Fibroblast of the conjunctiva (primary cell): ENCODE measurements around the gene FOXA2.

ENCODE experiments used
- DNase-seq: peaks from one replicate; pipeline ENCODE4 v3.0.0-alpha.2; 2010; ENCODE audit warnings: low read depth

FOXA2 gene

GRCh38 chr20:22583773-22584521 is 425 bp downstream of the FOXA2 start:
- DNase-seq, result no peak

GRCh38 chr20:22582964-22583772 is 1.2 kb downstream of the FOXA2 start:
- no peak for DNase-seq

- DNase-seq, result no peak
These were observed 1.9 kb downstream of the FOXA2 start for GRCh38 chr20:22582386-22582963.

GRCh38 chr20:22581437-22582385 is 2.7 kb downstream of the FOXA2 start:
- no peak for DNase-seq

- DNase-seq, result no peak
These were observed 4.4 kb downstream of the FOXA2 start for GRCh38 chr20:22579711-22580697.

- DNase-seq, result no peak
These were observed 5.3 kb downstream of the FOXA2 start for GRCh38 chr20:22579119-22579427.

GRCh38 chr20:22578221-22579118 is 5.9 kb downstream of the FOXA2 start:
- no peak for DNase-seq

- DNase-seq, result no peak
These were observed 6.7 kb downstream of the FOXA2 start for GRCh38 chr20:22577515-22578220.

GRCh38 chr20:22576733-22577514 is 7.4 kb downstream of the FOXA2 start:
- DNase-seq, result no peak

- DNase-seq, result no peak
These were observed 8.1 kb downstream of the FOXA2 start for GRCh38 chr20:22576273-22576672.

GRCh38 chr20:22575737-22576136 is 8.6 kb downstream of the FOXA2 start:
- no peak for DNase-seq

GRCh38 chr20:22575087-22575721 is 9.2 kb downstream of the FOXA2 start:
- DNase-seq, result no peak

GRCh38 chr20:22574545-22575086 is 9.8 kb downstream of the FOXA2 start:
- DNase-seq, result no peak

GRCh38 chr20:22572491-22572890 is 11.9 kb downstream of the FOXA2 start:
- DNase-seq, result no peak

GRCh38 chr20:22572023-22572422 is 12.3 kb downstream of the FOXA2 start:
- DNase-seq, result no peak

- DNase-seq, result no peak
These were observed 15.0 kb downstream of the FOXA2 start for GRCh38 chr20:22569353-22569752.

GRCh38 chr20:22568872-22569344 is 15.5 kb downstream of the FOXA2 start:
- no peak for DNase-seq
